Mesothelial cell of epicardium (in vitro differentiated cells): ENCODE measurements around the gene NCOA1. TPM values are rescaled to one million over a fixed set of nuclear protein-coding genes. Genes with fewer than 3 reads are reported as not detected.
"Not testable (repeated sequence)": the region's sequence is repeated elsewhere in the genome, so short reads cannot be mapped to it uniquely, and the experiment has no call there.

ENCODE experiments used
- DNase-seq, 2 experiments: peaks; one replicate each; pipeline ENCODE4 v3.0.0; 2021; ENCODE audit warnings: low spot score in 2 of 2; ENCODE audit not compliant: unreplicated experiment in 2 of 2
- H3K27ac Mint-ChIP-seq: 2 replicates; pipeline ENCODE4 v1.8.0; 2021; ENCODE audit warnings: mixed read lengths
- H3K27me3 Mint-ChIP-seq: 2 replicates; pipeline ENCODE4 v1.8.0; 2021; ENCODE audit warnings: low read depth, mixed read lengths
- H3K36me3 Mint-ChIP-seq: 2 replicates; pipeline ENCODE4 v1.8.0; 2021; ENCODE audit warnings: mixed read lengths
- H3K4me1 Mint-ChIP-seq: 2 replicates; pipeline ENCODE4 v1.8.0; 2021; ENCODE audit warnings: mixed read lengths
- H3K4me3 Mint-ChIP-seq: 2 replicates; pipeline ENCODE4 v1.8.0; 2021; ENCODE audit warnings: mild to moderate bottlenecking, moderate library complexity, mixed read lengths
- H3K9me3 Mint-ChIP-seq: 2 replicates; pipeline ENCODE4 v1.8.0; 2021; ENCODE audit warnings: mixed read lengths
- CTCF ChIP-seq: fragments of 200-600 bp; sonication (generic); IDR thresholded peaks from one replicate; pipeline ENCODE4 v1.5.0; 2021; ENCODE audit warnings: antibody characterized with exemption; ENCODE audit not compliant: unreplicated experiment
- total RNA-seq: library from RNA; stranded (reverse); gene quantifications from 3 replicates; pipeline ENCODE4 v1.2.1, GENCODE V29; 2021

NCOA1 gene
- total RNA-seq, 1 donor from 2014 or later = 35.1 TPM

- H3K36me3 Mint-ChIP-seq = peaks cover 64% of the 10 kb centered on the region
- no peaks in the 10 kb centered on the region for H3K27me3 Mint-ChIP-seq
- TF ChIP-seq CTCF = no peak
- no peak for DNase-seq
- H3K4me3 Mint-ChIP-seq = no peak overlapping the region
- H3K27ac Mint-ChIP-seq = no peak overlapping the region
- no peaks in the 10 kb centered on the region for H3K4me1 Mint-ChIP-seq
- peaks cover 80% of the 10 kb centered on the region for H3K9me3 Mint-ChIP-seq
Measured at GRCh38 chr2:24544456-24545115, 53.5 kb downstream of the NCOA1 start.

GRCh38 chr2:24546669-24547068 lies 55.6 kb downstream of the NCOA1 start:
- no peak overlapping the region for H3K27ac Mint-ChIP-seq
- H3K9me3 Mint-ChIP-seq = peaks cover 70% of the 10 kb centered on the region
- H3K36me3 Mint-ChIP-seq = peaks cover 55% of the 10 kb centered on the region
- H3K4me1 Mint-ChIP-seq = no peaks in the 10 kb centered on the region
- H3K4me3 Mint-ChIP-seq = no peak overlapping the region
- H3K27me3 Mint-ChIP-seq = no peaks in the 10 kb centered on the region
- no peak for DNase-seq
- no peak for TF ChIP-seq CTCF

- Mint-ChIP-seq H3K4me1 (no peaks in the 10 kb centered on the region), H3K36me3 (peaks cover 47% of the 10 kb centered on the region)
- TF ChIP-seq CTCF = no peak
Measured at GRCh38 chr2:24548058-24548457, 57.0 kb downstream of the NCOA1 start.

GRCh38 chr2:24550301-24550700 lies 59.2 kb downstream of the NCOA1 start:
- not testable (repeated sequence) for DNase-seq, H3K4me3 Mint-ChIP-seq, H3K4me1 Mint-ChIP-seq, H3K27ac Mint-ChIP-seq, H3K27me3 Mint-ChIP-seq
- Mint-ChIP-seq H3K9me3 (peaks cover 42% of the 10 kb centered on the region), H3K36me3 (peaks cover 40% of the 10 kb centered on the region)

More at GRCh38 chr2:24548058-24548457, 57.0 kb downstream of the NCOA1 start:
- no peak for DNase-seq
- H3K4me3 Mint-ChIP-seq = no peak overlapping the region
- peaks cover 60% of the 10 kb centered on the region for H3K9me3 Mint-ChIP-seq
- no peaks in the 10 kb centered on the region for H3K27me3 Mint-ChIP-seq
- no peak overlapping the region for H3K27ac Mint-ChIP-seq

GRCh38 chr2:24551016-24551415 lies 60.0 kb downstream of the NCOA1 start:
- Mint-ChIP-seq H3K4me1 (no peaks in the 10 kb centered on the region), H3K9me3 (peaks cover 47% of the 10 kb centered on the region), H3K27ac (no peak overlapping the region), H3K4me3 (no peak overlapping the region), H3K36me3 (peaks cover 47% of the 10 kb centered on the region), H3K27me3 (no peaks in the 10 kb centered on the region)
- no peak for TF ChIP-seq CTCF
- DNase-seq = no peak

GRCh38 chr2:24552836-24553235 lies 61.8 kb downstream of the NCOA1 start:
- no peak for DNase-seq
- H3K36me3 Mint-ChIP-seq = peaks cover 50% of the 10 kb centered on the region
- no peaks in the 10 kb centered on the region for H3K4me1 Mint-ChIP-seq
- H3K27ac Mint-ChIP-seq = no peak overlapping the region
- peaks cover 55% of the 10 kb centered on the region for H3K9me3 Mint-ChIP-seq
- TF ChIP-seq CTCF = no peak
- no peak overlapping the region for H3K4me3 Mint-ChIP-seq
- no peaks in the 10 kb centered on the region for H3K27me3 Mint-ChIP-seq
